GM18498 (cell line): Measurements from ENCODE around the gene RTP5.

Experiments used
- ATAC-seq: cut with Tn5 transposase; IDR thresholded peaks from one replicate; pipeline ENCODE4 v1.9.1; 2021; ENCODE audit warnings: mild to moderate bottlenecking, moderate library complexity; ENCODE audit not compliant: unreplicated experiment

RTP5 gene

GRCh38 chr2:241843321-241844065 lies 26.0 kb upstream of the RTP5 start:
- peak; percentile 4 for ATAC-seq

- peak; percentile 72 for ATAC-seq
Observed at GRCh38 chr2:241844066-241844728, 25.3 kb upstream of the RTP5 start.

GRCh38 chr2:241844831-241845578 lies 24.5 kb upstream of the RTP5 start:
- ATAC-seq: no peak

GRCh38 chr2:241846406-241846805 lies 23.1 kb upstream of the RTP5 start:
- ATAC-seq: no peak

GRCh38 chr2:241848761-241849615 lies 20.5 kb upstream of the RTP5 start:
- no peak for ATAC-seq

GRCh38 chr2:241849616-241850543 lies 19.6 kb upstream of the RTP5 start:
- no peak for ATAC-seq

- no peak for ATAC-seq
Observed at GRCh38 chr2:241850544-241851324, 18.8 kb upstream of the RTP5 start.

- ATAC-seq: no peak
Observed at GRCh38 chr2:241851325-241852115, 18.0 kb upstream of the RTP5 start.

- no peak for ATAC-seq
Observed at GRCh38 chr2:241852116-241852980, 17.2 kb upstream of the RTP5 start.

GRCh38 chr2:241852981-241853631 lies 16.4 kb upstream of the RTP5 start:
- ATAC-seq: no peak

GRCh38 chr2:241853651-241854341 lies 15.7 kb upstream of the RTP5 start:
- ATAC-seq: no peak

- ATAC-seq: no peak
Observed at GRCh38 chr2:241854342-241855244, 14.9 kb upstream of the RTP5 start.

- ATAC-seq: no peak
Observed at GRCh38 chr2:241855245-241855887, 14.2 kb upstream of the RTP5 start.

GRCh38 chr2:241855888-241856422 lies 13.6 kb upstream of the RTP5 start:
- ATAC-seq: no peak
